ENCODE data around the gene TTC33.

TTC33 gene

DNA sequence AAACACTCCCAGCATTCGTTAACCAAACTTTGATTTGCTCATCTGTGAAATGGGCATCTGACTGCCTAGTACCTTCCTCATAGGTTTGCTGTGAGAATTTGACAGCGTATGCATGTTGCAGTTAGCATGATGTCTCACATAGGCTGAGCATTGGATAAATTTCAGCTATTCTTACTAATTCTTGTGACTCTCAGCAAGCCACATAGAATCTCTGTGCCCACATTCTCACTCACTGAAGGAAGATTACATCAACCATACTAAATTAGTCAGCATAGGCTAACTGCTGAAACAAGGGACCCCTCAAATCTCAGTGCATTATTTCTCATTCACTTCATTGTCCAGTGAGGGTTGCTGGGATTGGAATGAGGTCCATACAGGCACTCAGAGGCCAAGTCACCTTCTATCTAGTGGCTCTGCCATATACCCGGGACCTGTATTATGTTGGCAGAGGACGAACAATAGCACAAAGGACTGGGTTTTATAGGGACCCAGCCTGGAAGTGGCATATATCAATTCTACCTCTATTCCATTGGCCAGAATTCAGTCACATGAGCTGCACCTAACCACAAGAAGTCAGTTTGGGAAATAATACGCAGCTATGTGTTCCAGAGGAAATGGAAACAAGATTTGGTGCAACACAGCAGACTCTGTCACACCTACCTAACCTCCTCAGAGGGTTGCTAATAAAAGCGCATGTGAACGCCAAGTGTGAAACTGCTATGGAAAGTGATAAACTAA is 80.2 kb downstream of the TTC33 start:
- H3K9me2 ChIP-seq (replicated peaks; ENCODE audit: insufficient read depth, low read length): no peaks in the 10 kb centered on the region
- no peak overlapping the region for H3K4me3 ChIP-seq (ENCODE audit: insufficient read depth, low read length, poor library complexity, severe bottlenecking)
- H4K20me1 ChIP-seq (ENCODE audit: low read depth, low read length): no peaks in the 10 kb centered on the region
- no peak for TF ChIP-seq EZH2phosphoT487 (conservative IDR thresholded peaks at IDR 0.05; ENCODE audit: low read length)
- TF ChIP-seq, protein P1, sequence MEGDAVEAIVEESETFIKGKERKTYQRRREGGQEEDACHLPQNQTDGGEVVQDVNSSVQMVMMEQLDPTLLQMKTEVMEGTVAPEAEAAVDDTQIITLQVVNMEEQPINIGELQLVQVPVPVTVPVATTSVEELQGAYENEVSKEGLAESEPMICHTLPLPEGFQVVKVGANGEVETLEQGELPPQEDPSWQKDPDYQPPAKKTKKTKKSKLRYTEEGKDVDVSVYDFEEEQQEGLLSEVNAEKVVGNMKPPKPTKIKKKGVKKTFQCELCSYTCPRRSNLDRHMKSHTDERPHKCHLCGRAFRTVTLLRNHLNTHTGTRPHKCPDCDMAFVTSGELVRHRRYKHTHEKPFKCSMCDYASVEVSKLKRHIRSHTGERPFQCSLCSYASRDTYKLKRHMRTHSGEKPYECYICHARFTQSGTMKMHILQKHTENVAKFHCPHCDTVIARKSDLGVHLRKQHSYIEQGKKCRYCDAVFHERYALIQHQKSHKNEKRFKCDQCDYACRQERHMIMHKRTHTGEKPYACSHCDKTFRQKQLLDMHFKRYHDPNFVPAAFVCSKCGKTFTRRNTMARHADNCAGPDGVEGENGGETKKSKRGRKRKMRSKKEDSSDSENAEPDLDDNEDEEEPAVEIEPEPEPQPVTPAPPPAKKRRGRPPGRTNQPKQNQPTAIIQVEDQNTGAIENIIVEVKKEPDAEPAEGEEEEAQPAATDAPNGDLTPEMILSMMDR (IDR thresholded peaks at IDR 0.05; ENCODE audit: insufficient read depth, low read length, poor library complexity, severe bottlenecking): no peak
- no peaks in the 10 kb centered on the region for H3K36me3 ChIP-seq (ENCODE audit: low read length)
- no peak overlapping the region for H3K27ac ChIP-seq (ENCODE audit: low read depth, low read length)
- H3K9me3 ChIP-seq (ENCODE audit: insufficient read depth, low read length): no peaks in the 10 kb centered on the region
- no peaks in the 10 kb centered on the region for H3K27me3 ChIP-seq (ENCODE audit: low read length)
- peaks cover 6% of the 10 kb centered on the region; the same call in 1 of the 2 replicates for H3F3A ChIP-seq (ENCODE audit: insufficient read depth)
- H3K9ac ChIP-seq (ENCODE audit: low read length): no peak overlapping the region
- no peaks in the 10 kb centered on the region for H3K79me2 ChIP-seq (ENCODE audit: insufficient read depth, low read length)
- no peak overlapping the region for H3K4me2 ChIP-seq (ENCODE audit: low read depth, low read length, poor library complexity, severe bottlenecking)
- no peak overlapping the region for H2AFZ ChIP-seq (ENCODE audit: low read depth, low read length, severe bottlenecking)

DNA sequence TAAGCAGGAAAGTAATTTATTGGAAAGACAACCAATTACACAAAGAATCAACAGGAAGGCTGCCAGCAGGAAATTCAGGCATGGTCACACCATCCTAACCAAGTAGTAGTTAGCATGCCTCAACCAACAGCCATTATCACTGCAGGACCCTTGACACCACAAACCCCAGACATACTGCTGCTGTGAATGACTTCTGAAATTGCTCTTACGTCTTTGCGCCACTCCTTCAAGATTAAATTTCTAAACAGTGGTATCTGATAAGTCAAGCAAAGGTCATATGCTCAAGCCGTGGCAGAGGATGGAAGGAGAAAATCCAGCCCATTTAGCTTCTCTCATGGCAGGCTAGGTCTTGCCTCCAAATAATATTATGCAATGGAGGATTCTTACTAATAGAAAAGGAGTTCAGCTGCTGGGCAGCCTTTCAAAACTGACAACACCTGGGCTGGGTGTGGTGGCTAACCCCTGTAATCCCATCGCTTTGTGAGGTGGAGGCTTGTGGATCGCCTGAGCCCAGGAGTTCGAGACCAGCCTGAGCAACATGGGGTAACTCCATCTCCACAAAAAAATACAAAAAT is 81.0 kb downstream of the TTC33 start:
- H3K27ac ChIP-seq (ENCODE audit: low read depth, low read length): no peak overlapping the region
- H3K9me2 ChIP-seq (replicated peaks; ENCODE audit: insufficient read depth, low read length): no peaks in the 10 kb centered on the region
- peaks cover 6% of the 10 kb centered on the region; the same call in 1 of the 2 replicates for H3F3A ChIP-seq (ENCODE audit: insufficient read depth)
- no peaks in the 10 kb centered on the region for H3K36me3 ChIP-seq (ENCODE audit: low read length)
- no peak overlapping the region for H3K4me2 ChIP-seq (ENCODE audit: low read depth, low read length, poor library complexity, severe bottlenecking)
- no peak overlapping the region for H3K9ac ChIP-seq (ENCODE audit: low read length)
- H3K9me3 ChIP-seq (ENCODE audit: insufficient read depth, low read length): no peaks in the 10 kb centered on the region
- no peak overlapping the region for H2AFZ ChIP-seq (ENCODE audit: low read depth, low read length, severe bottlenecking)
- H3K79me2 ChIP-seq (ENCODE audit: insufficient read depth, low read length): no peaks in the 10 kb centered on the region
- no peak overlapping the region for H3K4me3 ChIP-seq (ENCODE audit: insufficient read depth, low read length, poor library complexity, severe bottlenecking)
- no peak for TF ChIP-seq EZH2phosphoT487 (conservative IDR thresholded peaks at IDR 0.05; ENCODE audit: low read length)
- TF ChIP-seq, protein P1 (IDR thresholded peaks at IDR 0.05; ENCODE audit: insufficient read depth, low read length, poor library complexity, severe bottlenecking): no peak
- no peaks in the 10 kb centered on the region for H3K27me3 ChIP-seq (ENCODE audit: low read length)
- H4K20me1 ChIP-seq (ENCODE audit: low read depth, low read length): no peaks in the 10 kb centered on the region

- Histone ChIP-seq H3K36me3 (ENCODE audit: low read length) (no peaks in the 10 kb centered on the region), H3K27me3 (ENCODE audit: low read length) (no peaks in the 10 kb centered on the region), H3K9me2 (replicated peaks; ENCODE audit: insufficient read depth, low read length) (no peaks in the 10 kb centered on the region), H3F3A (ENCODE audit: insufficient read depth) (no peaks in the 10 kb centered on the region), H2AFZ (ENCODE audit: low read depth, low read length, severe bottlenecking) (no peak overlapping the region), H3K27ac (ENCODE audit: low read depth, low read length) (no peak overlapping the region), H3K9me3 (ENCODE audit: insufficient read depth, low read length) (no peaks in the 10 kb centered on the region), H4K20me1 (ENCODE audit: low read depth, low read length) (no peaks in the 10 kb centered on the region), H3K4me2 (ENCODE audit: low read depth, low read length, poor library complexity, severe bottlenecking) (no peak overlapping the region), H3K9ac (ENCODE audit: low read length) (no peak overlapping the region), H3K4me3 (ENCODE audit: insufficient read depth, low read length, poor library complexity, severe bottlenecking) (no peak overlapping the region), H3K79me2 (ENCODE audit: insufficient read depth, low read length) (no peaks in the 10 kb centered on the region)
- no peak for TF ChIP-seq EZH2phosphoT487 (conservative IDR thresholded peaks at IDR 0.05; ENCODE audit: low read length)
- TF ChIP-seq, protein P1 (IDR thresholded peaks at IDR 0.05; ENCODE audit: insufficient read depth, low read length, poor library complexity, severe bottlenecking): no peak
These were observed 83.3 kb downstream of the TTC33 start for GRCh38 chr5:40672425-40672824.

All from SU-DHL-6 (cell line).